Heart left ventricle (tissue), 13 donors: Measurements from ENCODE around the gene GRIN2C.

Experiments
- CTCF ChIP-seq, 12 donors: fragments of 200-600 bp; sonication (generic) in 4 of 12; IDR thresholded peaks; one replicate each; pipeline versions ENCODE4 v1.5.0 to v1.8.0; 2018 to 2022; ENCODE audit warnings: antibody characterized with exemption in 12 of 12, mild to moderate bottlenecking in 5 of 12
- POLR2A ChIP-seq, 2 donors: fragments of 450-650 bp; IDR thresholded peaks; one replicate each; pipeline ENCODE4 v1.6.1; 2017; ENCODE audit warnings: antibody characterized with exemption in 2 of 2, mild to moderate bottlenecking in 2 of 2, moderate library complexity in 2 of 2
- donor health status: ischemic (EF 13 %, LVEDD 7.1; RV severe dilation, severe dysfunction).
- donor health status: DM: no; HTN: yes; CAD: no.
- donor health status: DM: no; HTN: no; CAD: no.
- donor health status: ischemic (EF 25% LVEDD 6.9; RV normal size, moderate dysfunction).
- donor health status: ischemic (EF 25% LVEDD 5.7; RV mildly dilated, moderate dysfunction).
- donor health status: ischemic (EF 35%, LVEDD 5.7; RV mildly dilated, moderate dysfunction).
- donor health status: nonischemic (EF 11% LVEDD 7.7; RV severe dilation, severe dysfunction).
- donor health status: DM: yes; HTN: yes; CAD: no.
- donor health status: PGD.
- donor health status: ischemic (EF 29% LVEDD 5.4; RV normal size, mild dysfunction).
- donor health status: nonischemic (EF 23%, LVEDD 6.1; RV moderate dilation, normal function).

DNA sequence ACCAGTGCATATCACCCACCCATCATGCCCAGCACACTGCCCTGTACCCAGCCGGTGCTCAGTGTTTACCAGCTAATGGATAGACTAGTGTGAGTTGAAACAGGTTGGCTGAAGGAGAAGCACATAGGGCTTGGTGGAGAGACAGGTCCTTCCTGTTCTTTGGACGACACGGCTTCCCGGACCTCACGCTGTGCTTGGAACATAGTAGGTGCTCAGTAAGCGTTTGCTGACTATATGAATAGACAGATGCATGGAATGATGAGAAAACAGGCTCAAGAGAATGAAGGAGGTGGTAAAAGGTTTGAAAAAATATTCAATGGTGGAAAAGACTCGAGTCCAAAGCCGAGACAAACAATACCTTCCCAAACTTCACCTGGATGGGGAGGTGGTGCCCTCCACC, 40.5 kb upstream of the GRIN2C start:
- TF ChIP-seq CTCF (IDR thresholded peaks at IDR 0.05) (no peak), POLR2A (IDR thresholded peaks at IDR 0.05) (no peak)
